GM12878 (cell line): ENCODE results near the gene ZNF878.
"Not testable (repeated sequence)": the region's sequence is repeated elsewhere in the genome, so short reads cannot be mapped to it uniquely, and the experiment has no call there.

Source experiments
- CHD2 ChIP-seq: IDR thresholded peaks from 2 replicates; pipeline ENCODE4 v1.6.1; 2011; ENCODE audit warnings: low read depth, low read length, improper control_type of control experiment, borderline replicate concordance
- EZH2 ChIP-seq: IDR thresholded peaks from 2 replicates; pipeline ENCODE4 v1.6.1; 2012; ENCODE audit warnings: low read depth, mild to moderate bottlenecking, control low read depth, inconsistent platforms, low read length, borderline replicate concordance; ENCODE audit not compliant: control insufficient read depth
- FOXM1 ChIP-seq: IDR thresholded peaks from 2 replicates; pipeline ENCODE4 v1.6.1; 2012; ENCODE audit warnings: low read depth, mild to moderate bottlenecking, inconsistent platforms, low read length, moderate library complexity
- KDM1A ChIP-seq: fragments of 200-600 bp; sonication (generic); IDR thresholded peaks from 2 replicates; pipeline ENCODE4 v1.6.1; 2016; ENCODE audit warnings: borderline replicate concordance
- MXI1 ChIP-seq: fragments of 150-350 bp; IDR thresholded peaks from 2 replicates; pipeline ENCODE4 v1.6.1; 2011; ENCODE audit warnings: low read depth, mild to moderate bottlenecking, inconsistent platforms, low read length, improper control_type of control experiment
- POLR2A ChIP-seq: IDR thresholded peaks from 2 replicates; pipeline ENCODE4 v1.6.1; 2011; ENCODE audit warnings: low read depth, mild to moderate bottlenecking, low read length
- RAD21 ChIP-seq: IDR thresholded peaks from 2 replicates; pipeline ENCODE4 v1.6.1; 2011; ENCODE audit warnings: mild to moderate bottlenecking, low read depth, low read length, moderate library complexity; ENCODE audit not compliant: insufficient read depth
- RCOR1 ChIP-seq: conservative IDR thresholded peaks from 2 replicates; pipeline ENCODE4 v1.6.1; 2012; ENCODE audit warnings: low read depth, low read length, improper control_type of control experiment
- SMC3 ChIP-seq: IDR thresholded peaks from 2 replicates; pipeline ENCODE4 v1.6.1; 2011; ENCODE audit warnings: low read length, improper control_type of control experiment, borderline replicate concordance
- SRF ChIP-seq, 2 experiments: IDR thresholded peaks; 2 replicates each; pipeline ENCODE4 v1.6.1; 2011; ENCODE audit warnings: low read depth in 2 of 2, low read length in 2 of 2, mild to moderate bottlenecking in 1 of 2, moderate library complexity in 1 of 2
- ZNF274 ChIP-seq: IDR thresholded peaks from one replicate; pipeline ENCODE4 v1.8.0; 2011; ENCODE audit not compliant: insufficient read length, insufficient read depth
- TF ChIP-seq, protein P1 (sequence below), 3 experiments: IDR thresholded peaks in 2 of 3; conservative IDR thresholded peaks in 1 of 3; 2 replicates each; pipeline ENCODE4 v1.5.1; 2011; ENCODE audit warnings: low read depth in 3 of 3, low read length in 3 of 3, mild to moderate bottlenecking in 3 of 3, control low read depth in 2 of 3, moderate library complexity in 2 of 3, inconsistent platforms in 1 of 3, mixed read lengths in 1 of 3; ENCODE audit not compliant: control insufficient read depth in 2 of 3, insufficient read depth in 1 of 3; ENCODE audit errors: extremely low read depth in 1 of 3

DNA sequence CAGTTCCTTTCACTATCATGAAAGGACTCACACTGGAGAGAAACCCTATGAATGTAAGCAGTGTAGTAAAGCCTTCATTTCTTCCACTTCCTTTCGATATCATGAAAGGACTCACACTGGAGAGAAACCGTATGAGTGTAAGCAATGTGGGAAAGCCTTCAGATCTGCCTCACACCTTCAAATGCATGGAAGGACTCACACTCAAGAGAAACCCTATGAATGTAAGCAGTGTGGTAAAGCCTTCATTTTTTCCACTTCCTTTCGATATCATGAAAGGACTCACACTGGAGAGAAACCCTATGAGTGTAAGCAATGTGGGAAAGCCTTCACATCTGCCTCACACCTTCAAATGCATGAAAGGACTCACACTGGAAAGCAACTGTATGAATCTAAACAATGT, 23.6 kb upstream of the ZNF878 start:
- TF ChIP-seq CHD2; MXI1; RCOR1; RAD21; SMC3; POLR2A; EZH2; ZNF274; FOXM1; SRF (IDR thresholded peaks at IDR 0.05; ENCODE audit: low read depth in 2 of 2, low read length in 2 of 2); KDM1A: not testable (repeated sequence)
- TF ChIP-seq, protein P1, sequence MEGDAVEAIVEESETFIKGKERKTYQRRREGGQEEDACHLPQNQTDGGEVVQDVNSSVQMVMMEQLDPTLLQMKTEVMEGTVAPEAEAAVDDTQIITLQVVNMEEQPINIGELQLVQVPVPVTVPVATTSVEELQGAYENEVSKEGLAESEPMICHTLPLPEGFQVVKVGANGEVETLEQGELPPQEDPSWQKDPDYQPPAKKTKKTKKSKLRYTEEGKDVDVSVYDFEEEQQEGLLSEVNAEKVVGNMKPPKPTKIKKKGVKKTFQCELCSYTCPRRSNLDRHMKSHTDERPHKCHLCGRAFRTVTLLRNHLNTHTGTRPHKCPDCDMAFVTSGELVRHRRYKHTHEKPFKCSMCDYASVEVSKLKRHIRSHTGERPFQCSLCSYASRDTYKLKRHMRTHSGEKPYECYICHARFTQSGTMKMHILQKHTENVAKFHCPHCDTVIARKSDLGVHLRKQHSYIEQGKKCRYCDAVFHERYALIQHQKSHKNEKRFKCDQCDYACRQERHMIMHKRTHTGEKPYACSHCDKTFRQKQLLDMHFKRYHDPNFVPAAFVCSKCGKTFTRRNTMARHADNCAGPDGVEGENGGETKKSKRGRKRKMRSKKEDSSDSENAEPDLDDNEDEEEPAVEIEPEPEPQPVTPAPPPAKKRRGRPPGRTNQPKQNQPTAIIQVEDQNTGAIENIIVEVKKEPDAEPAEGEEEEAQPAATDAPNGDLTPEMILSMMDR (IDR thresholded peaks at IDR 0.05 in 2 of 3, conservative IDR thresholded peaks at IDR 0.05 in 1 of 3; ENCODE audit: control insufficient read depth in 2 of 3, extremely low read depth in 1 of 3, insufficient read depth in 1 of 3, low read depth in 3 of 3, low read length in 3 of 3), result not testable (repeated sequence)
